NCI-H2029 (cell line): Measurements from ENCODE around the gene FUBP3.
A peak's percentile ranks its signal among the peaks of the same experiment; 100 is the strongest.

Experiments used
- DNase-seq: peaks from one replicate; lab custom pipeline; 2025; lab: John Stamatoyannopoulos, UW

Gene FUBP3

GRCh38 chr9:130578865-130579737, at the start of gene FUBP3:
Gene FUBP3, plus strand, starts transcription at chr9:130579577. Its CDS starts 104 bp downstream, at chr9:130579681.
- peak; percentile 88 for DNase-seq

- DNase-seq: no peak
Measured at GRCh38 chr9:130530938-130531337, 48.4 kb upstream of the FUBP3 start.

GRCh38 chr9:130531670-130532069, 47.7 kb upstream of the FUBP3 start:
- no peak for DNase-seq

GRCh38 chr9:130532426-130533080, 46.8 kb upstream of the FUBP3 start:
- DNase-seq: no peak

- peak; percentile 51 for DNase-seq
Measured at GRCh38 chr9:130535818-130536521, 43.4 kb upstream of the FUBP3 start.

GRCh38 chr9:130536701-130537107, 42.7 kb upstream of the FUBP3 start:
- DNase-seq: no peak

DNA sequence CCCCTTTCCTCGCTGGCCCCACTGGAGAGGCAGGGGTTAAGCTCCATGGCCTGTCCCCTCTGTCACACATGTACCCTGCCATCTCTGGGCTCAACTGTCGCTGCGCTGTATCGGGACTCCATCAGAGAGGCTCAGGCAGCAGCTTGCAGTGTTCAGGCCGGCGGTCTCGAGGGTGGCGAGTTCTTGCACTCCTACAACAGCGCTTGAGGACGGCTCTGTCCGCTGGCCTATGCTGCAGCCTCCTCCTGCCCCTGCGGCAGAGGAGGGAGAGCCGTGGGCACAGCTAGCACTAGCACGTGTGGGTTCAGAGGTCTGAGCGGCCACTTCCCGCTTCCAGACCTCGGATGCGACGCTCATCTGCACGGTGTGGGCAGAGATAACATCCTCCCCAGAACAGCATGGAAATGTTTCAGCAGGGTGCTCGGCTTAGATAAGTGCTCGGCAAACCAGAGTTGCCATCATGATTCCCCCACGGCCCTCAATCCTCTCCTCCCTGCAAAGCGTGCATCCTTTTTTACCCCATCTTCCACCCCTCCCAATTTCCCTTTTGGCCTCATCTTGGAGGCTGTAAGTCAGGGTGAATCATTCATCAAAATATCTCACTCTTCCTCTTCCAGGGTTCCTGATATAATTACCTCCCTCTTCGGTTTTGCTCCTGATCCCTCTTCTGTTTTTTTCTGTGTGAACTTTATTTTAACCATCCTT, 41.9 kb upstream of the FUBP3 start:
- no peak for DNase-seq

DNA sequence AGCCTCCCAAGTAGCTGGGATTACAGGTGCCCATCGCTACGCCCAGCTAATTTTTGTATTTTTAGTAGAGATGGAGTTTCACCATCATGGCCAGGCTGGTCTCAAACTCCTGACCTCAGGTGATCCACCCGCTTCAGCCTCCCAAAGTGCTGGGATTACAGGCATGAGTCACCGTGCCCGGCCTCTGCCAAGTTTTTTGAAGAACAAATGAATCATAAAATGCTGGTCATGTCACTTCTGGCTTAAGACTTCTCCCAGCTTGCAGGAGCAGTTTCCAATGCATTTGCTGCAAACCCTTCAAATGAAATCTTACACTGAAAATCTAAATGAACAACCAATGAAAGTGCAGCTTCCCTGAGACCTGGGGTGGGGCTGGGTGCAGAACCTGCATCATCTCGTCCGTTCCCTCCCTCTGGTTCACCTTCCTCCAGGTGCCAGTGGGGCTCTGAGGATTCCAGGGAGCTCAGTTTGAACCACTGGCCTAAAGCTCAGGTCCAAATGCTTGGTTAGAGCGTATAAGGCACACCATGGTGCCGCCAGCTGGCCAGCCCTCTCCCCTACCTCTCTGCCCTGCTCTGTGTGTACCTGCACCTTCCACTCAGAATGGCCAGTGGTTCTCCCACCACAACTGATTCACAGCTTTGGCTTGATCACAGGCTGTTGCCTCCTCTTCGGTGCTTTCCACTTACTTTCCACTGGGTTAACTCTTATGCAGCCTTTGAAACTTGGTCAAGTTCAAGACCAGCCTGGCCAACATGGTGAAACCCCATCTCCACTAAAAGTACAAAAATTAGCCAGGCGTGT, 39.8 kb upstream of the FUBP3 start:
- DNase-seq: no peak

DNA sequence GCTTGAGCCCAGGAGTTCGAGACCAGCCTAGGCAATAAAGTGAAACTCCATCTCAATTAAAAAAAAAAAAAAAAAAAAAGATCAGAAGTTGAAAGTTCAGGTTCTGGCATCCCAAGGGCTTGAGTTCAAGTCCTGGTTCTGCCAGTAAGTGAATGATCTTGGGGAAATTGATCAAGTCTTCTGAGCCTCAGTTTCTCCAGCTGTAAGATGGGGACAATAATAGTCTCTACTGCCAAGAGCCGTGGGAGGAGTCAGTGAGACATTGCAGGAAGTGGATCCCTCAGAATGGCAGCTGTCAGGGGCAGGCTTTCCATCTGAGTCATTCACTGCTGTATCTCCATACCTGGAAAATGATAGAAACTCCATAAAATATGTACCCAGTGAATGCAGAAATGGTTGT, 37.8 kb upstream of the FUBP3 start:
- no peak for DNase-seq

- DNase-seq: no peak
Measured at GRCh38 chr9:130542038-130542437, 37.3 kb upstream of the FUBP3 start.

GRCh38 chr9:130542457-130543228, 36.7 kb upstream of the FUBP3 start:
- no peak for DNase-seq

- no peak for DNase-seq
Measured at GRCh38 chr9:130543368-130543767, 36.0 kb upstream of the FUBP3 start.

DNA sequence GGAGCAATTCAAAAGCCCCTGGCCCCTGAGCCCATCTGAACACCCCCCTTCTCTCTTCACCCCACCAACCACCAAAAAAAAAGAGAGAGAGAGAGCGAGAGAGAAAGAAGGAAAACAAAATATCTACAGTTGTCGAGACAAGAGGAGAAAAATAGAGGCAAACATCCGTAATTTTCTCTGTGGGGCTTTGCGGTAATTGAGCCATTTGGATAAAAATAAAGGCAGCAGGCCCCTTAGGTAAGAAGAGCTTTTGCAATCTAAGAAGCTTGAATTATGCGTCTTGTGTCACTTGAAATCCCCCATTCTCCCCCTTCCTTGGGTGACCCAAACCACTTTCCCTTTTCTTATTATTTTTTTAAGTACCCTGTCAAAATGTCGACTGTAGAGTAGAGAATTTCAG, 35.5 kb upstream of the FUBP3 start:
- DNase-seq: no peak

DNA sequence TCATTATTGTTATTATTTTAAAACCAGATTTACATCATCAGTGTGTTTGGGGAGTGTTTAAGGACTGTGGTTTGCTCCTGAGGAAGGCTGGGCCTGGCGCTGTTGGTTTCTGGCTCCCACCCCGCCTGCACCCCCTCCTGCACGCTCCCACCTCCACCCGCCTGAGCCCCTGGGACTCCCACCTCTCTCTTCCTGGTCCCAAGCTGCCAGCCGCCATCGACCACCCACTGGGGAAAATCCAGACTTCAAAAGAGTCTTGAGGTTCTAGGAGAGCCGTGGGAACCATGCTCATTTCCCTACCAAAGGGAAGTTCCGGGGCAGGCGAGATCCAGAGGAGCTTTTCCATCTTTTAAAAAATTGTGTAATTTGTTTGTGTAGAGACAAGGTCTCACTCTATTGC, 35.0 kb upstream of the FUBP3 start:
- DNase-seq: no peak

DNA sequence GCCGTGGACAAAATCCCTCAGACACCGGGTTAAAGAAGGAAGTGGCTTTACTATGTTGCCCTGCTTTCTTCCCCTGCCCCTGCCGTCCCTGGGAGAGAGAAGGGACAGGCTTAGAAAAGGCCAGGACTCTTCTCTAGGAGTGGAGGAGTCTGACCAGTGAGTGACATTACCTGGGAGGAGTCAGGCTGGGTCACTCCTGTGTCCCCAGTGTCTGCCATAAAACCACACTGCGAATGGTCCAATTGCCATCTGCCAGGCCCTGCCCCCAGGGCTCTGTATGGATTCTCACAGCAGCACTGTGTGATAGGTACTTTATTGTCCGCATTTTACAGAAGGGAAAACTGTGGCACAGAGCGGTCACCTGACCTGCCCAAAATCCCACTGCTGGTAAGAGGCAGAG, 31.3 kb upstream of the FUBP3 start:
- DNase-seq: no peak

- DNase-seq: peak; percentile 32
Measured at GRCh38 chr9:130549093-130549735, 30.2 kb upstream of the FUBP3 start.

DNA sequence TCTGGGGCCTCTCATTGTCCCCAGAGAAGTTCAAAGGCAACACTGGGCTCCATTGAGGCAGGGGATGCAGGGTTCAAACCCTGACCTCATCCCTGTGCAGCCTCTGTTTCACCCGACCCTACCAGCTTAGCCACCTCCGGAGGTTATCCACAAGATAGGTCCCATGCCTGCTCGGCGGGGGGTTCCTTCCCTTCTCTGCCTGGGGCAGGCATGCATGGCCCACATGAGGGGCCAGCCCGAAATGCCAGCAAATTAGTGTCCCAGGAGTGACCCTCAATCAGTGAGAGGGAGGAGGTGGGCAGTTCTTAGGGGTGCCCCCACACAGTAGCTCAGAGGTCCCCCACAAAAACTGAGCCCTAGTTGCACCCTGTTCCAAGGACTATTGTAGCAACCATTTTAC, 24.8 kb upstream of the FUBP3 start:
- no peak for DNase-seq

- DNase-seq: no peak
Measured at GRCh38 chr9:130555061-130555460, 24.3 kb upstream of the FUBP3 start.

DNA sequence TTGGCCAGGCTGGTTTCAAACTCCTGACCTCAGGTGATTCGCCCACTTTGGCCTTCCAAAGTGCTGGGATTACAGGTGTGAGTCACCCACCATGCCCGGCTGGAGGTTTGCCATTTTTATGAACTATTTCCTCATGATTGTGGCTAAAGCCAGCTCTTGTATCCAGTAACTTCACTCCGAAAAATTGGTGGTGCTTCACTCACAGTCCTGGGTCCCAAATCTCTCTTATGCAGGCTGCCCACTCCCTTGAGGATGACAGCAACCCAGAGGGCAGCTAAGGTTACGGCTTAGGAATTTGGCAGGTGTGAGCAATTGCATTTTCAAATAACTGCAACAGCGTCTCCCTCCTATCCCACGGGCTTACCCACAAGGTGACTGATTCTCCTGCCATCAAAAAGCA, 23.4 kb upstream of the FUBP3 start:
- DNase-seq: no peak
